Fibroblast of peridontal ligament (primary cell): ENCODE data around the gene CENPP.
"Not testable (repeated sequence)": the region's sequence is repeated elsewhere in the genome, so short reads cannot be mapped to it uniquely, and the experiment has no call there.

Experiments
- DNase-seq: peaks from one replicate; pipeline ENCODE4 v3.0.0-alpha.2; 2010; ENCODE audit errors: extremely low read depth

Gene CENPP

GRCh38 chr9:92614763-92615461 lies 289.2 kb downstream of the CENPP start:
- DNase-seq: peak; percentile 55

GRCh38 chr9:92615790-92616189 lies 290.0 kb downstream of the CENPP start:
- DNase-seq: no peak

- peak; percentile 31 for DNase-seq
Observed at GRCh38 chr9:92616199-92616641, 290.5 kb downstream of the CENPP start.

GRCh38 chr9:92616655-92617111 lies 290.9 kb downstream of the CENPP start:
- no peak for DNase-seq

- no peak for DNase-seq
Observed at GRCh38 chr9:92617195-92617813, 291.6 kb downstream of the CENPP start.

- DNase-seq: no peak
Observed at GRCh38 chr9:92617951-92618510, 292.3 kb downstream of the CENPP start.

GRCh38 chr9:92618633-92619225 lies 293.0 kb downstream of the CENPP start:
- peak; percentile 19 for DNase-seq

GRCh38 chr9:92619601-92620300 lies 294.0 kb downstream of the CENPP start:
- DNase-seq: no peak

GRCh38 chr9:92620845-92621244 lies 295.1 kb downstream of the CENPP start:
- DNase-seq: no peak

GRCh38 chr9:92623936-92624335 lies 298.2 kb downstream of the CENPP start:
- not testable (repeated sequence) for DNase-seq

- no peak for DNase-seq
Observed at GRCh38 chr9:92626484-92626883, 300.7 kb downstream of the CENPP start.

- no peak for DNase-seq
Observed at GRCh38 chr9:92627651-92628050, 301.9 kb downstream of the CENPP start.

- peak; percentile 28 for DNase-seq
Observed at GRCh38 chr9:92631452-92632343, 305.9 kb downstream of the CENPP start.

GRCh38 chr9:92632641-92633040 lies 306.9 kb downstream of the CENPP start:
- DNase-seq: no peak

- no peak for DNase-seq
Observed at GRCh38 chr9:92633614-92634278, 308.0 kb downstream of the CENPP start.

- DNase-seq: peak; percentile 84
Observed at GRCh38 chr9:92634712-92635605, 309.2 kb downstream of the CENPP start.

- DNase-seq: no peak
Observed at GRCh38 chr9:92635760-92636159, 310.0 kb downstream of the CENPP start.

GRCh38 chr9:92636627-92637026 lies 310.9 kb downstream of the CENPP start:
- DNase-seq: no peak

- no peak for DNase-seq
Observed at GRCh38 chr9:92637326-92637725, 311.6 kb downstream of the CENPP start.
